ENCODE measurements around the gene KRT24.

Gene KRT24

DNA sequence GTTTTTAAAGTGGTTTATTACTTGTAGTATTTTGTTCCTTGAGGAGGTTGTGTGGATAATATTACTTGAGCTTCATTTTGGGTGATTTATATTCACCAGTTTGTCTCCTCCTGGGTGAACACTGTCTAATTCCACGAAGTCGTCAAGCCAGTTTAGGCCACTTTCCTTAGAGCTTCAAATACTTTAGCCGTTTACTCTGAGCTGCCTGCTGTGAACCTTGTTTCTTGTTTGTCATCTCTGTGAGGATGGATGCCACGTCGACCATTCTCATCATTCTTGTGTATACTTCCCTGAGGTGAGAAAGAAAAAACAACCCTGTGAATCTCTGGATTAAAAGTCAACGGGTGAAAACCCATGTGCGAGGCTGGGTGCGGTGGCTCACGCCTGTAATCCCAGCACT lies 9.0 kb downstream of the KRT24 start:
- DNase-seq (ENCODE audit: low read depth) = no peak

DNA sequence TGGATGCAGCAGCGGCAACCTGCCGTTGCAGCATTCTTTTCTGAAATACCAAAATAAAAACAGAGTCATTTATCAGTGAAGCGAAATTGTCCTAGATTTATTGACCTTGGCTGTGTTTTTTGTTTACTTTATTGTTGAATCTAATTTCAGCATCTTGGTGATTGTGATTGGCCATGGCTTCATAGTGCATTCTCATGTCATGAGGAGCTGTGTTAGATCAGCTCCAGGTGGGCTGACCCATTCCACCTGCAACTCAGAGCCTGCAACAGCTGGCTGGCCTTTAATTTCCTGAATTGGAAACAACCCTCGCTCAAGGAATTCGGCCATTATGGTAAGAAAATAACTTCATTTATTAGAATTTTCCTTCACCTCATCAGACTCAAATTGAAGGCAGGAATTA lies 16.4 kb downstream of the KRT24 start:
- no peak for DNase-seq (ENCODE audit: low read depth)

DNA sequence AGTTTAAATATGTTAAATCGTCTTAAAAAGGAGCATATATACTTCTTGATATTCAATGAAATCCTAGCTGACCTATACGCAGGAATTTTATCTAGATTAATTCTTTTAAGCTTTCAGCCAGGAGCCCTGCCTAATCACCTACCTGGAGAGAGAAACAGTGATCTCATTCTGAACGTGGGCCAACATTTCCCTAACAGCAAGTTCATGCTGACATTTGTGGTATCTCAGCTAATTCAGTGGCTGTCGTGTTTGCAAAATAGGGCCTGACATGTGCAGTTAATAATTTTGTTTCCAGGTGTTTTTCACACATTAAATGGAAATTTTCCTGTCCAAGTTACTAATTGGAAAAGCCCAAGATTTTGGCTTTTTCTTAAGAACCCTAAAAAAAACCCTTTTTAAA lies 17.4 kb downstream of the KRT24 start:
- no peak for DNase-seq (ENCODE audit: low read depth)

DNA sequence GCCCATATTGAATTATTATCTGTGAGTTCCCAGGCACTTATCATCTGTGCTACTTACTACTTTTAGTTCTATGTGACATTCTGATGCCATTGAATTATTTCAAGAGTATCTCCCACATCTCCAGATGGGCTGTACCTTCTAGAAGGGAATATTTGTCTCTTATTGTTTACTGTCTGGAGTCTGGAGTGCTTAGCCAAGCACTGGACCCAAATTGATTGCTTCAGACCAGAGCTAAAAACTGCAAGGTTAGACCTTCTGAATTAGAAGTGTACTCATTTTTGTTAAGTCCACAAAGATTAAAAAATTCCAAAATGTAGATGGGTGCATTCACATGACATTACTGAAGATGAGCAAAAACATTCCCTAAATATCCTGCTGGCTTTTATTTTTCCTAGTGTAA lies 22.6 kb downstream of the KRT24 start:
- no peak for DNase-seq (ENCODE audit: low read depth)

DNA sequence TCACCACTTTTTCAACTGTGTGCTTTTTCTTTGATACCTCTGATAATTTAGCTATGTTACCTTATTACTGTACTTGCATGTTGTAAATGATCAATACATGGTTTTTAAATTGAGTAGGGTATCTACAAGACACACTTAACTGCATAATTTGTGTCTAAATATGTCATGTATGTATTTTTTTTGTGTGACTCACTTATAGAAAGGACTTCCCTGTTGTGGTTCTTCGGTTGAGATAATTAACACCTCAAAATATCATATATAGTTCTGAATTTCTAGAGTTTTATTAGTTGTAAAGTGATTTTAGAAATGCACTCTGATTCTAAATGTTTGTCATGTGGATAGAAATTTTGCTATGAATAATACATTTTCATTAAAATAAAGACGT lies 24.0 kb downstream of the KRT24 start:
- no peak for DNase-seq (ENCODE audit: low read depth)

GRCh38 chr17:40678902-40679522 lies 24.5 kb downstream of the KRT24 start:
- DNase-seq (ENCODE audit: low read depth) = no peak

- no peak for DNase-seq (ENCODE audit: low read depth)
Observed at GRCh38 chr17:40675905-40676304, 27.6 kb downstream of the KRT24 start.

- no peak for DNase-seq (ENCODE audit: low read depth)
Observed at GRCh38 chr17:40672654-40673053, 30.9 kb downstream of the KRT24 start.

DNA sequence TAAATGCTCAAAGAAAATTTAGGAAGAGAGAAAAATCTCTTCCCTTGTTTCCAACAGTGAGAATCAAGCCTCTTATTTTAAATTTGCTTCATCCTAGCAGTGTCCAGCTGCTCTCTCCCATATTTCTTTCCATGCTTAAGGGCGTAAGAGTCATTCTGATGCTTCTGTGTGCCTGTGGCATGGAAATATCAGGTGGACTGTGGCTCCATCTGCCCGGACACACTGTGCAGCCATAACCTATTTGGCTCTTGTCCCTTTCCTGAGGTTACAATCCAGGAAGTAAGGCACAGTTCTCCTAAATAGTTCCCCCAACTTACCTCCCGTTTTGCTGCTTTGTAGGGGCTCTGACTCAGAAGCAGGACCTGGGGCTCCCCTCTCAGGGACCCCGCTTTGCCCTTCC lies 32.3 kb downstream of the KRT24 start:
- no peak for DNase-seq (ENCODE audit: low read depth)

DNA sequence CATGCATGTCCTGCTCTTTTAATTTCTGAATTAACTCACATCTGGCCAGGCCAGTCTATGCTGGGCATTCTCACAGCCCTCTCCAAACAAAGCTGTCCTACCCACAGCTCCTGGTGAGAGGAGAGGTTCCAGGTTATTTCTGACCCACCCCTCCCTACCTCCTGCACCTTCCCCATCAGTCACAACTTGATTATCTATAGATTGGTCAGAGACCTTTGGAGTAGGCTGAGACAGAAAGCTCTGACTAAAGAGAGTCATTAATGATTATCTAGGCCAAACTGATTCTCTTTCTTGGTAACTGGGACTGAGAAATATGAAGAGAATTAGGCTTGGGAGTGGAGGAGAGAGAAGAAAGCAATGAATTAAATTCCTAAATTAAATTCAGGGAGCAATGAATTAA lies 37.2 kb downstream of the KRT24 start:
- no peak for DNase-seq (ENCODE audit: low read depth)

- DNase-seq (ENCODE audit: low read depth) = no peak
Observed at GRCh38 chr17:40664582-40665333, 38.8 kb downstream of the KRT24 start, which contains the start of gene KRT222. Gene KRT222, minus strand, starts transcription at chr17:40665177. Its CDS starts 78 bp downstream, at chr17:40665099.

DNA sequence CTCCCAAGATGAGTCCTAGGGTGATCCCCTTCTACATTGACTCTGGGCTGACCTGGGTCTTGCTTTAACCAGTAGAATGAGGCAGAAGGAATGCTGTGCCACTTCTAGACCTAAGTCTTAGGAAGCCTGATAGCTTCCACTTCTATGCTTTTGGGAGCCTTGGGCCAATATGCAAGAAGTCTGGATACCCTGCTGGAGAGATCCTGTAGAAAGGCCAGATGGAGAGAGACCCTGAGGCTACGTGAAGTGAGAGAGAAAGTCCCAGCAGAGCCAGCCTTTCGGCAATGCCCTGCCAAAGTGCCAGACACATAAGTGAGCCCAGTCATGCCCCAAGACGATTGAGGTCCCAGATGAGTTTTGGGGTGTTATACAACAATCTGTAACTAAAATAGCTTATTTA lies 40.3 kb downstream of the KRT24 start:
- DNase-seq (ENCODE audit: low read depth) = no peak

DNA sequence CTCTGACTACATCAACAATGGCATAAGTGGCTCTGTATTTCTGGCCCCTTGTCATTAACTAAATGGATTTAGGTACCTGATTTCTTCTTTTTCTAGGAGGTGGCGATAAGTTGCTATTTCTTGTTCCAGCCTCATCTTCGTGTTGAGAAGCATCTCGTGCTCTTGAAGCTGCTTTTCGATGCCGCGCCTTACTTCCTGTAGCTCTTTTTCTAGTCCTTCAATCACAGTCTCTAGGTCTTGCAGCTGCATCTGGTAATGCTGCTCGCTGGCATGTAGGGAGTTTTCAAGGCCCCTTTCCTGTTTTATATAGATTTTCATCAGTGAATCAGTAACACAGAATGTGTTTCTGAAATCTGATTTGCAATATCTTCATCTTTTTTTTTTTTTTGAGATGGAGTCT lies 43.6 kb downstream of the KRT24 start:
- DNase-seq (ENCODE audit: low read depth) = no peak

DNA sequence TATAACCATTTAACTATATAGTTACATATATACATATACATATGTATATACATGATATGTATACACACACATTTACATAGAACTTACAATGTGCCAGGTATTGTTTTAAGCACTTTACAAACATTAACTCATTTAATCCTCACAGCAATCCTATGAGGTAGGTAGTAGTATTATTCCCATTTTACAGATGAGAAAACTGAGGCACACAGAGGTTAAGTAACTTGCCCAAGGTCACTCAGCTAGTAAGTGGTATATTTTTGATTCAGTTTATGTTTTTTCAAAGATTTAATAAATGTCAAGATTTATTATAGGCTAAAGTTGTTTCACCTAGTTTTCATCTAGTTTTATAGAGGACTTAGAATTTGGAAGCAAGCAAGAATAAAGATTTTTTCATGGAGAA lies 45.2 kb downstream of the KRT24 start:
- no peak for DNase-seq (ENCODE audit: low read depth)

- no peak for DNase-seq (ENCODE audit: low read depth)
Observed at GRCh38 chr17:40651939-40652338, 51.6 kb downstream of the KRT24 start.

DNA sequence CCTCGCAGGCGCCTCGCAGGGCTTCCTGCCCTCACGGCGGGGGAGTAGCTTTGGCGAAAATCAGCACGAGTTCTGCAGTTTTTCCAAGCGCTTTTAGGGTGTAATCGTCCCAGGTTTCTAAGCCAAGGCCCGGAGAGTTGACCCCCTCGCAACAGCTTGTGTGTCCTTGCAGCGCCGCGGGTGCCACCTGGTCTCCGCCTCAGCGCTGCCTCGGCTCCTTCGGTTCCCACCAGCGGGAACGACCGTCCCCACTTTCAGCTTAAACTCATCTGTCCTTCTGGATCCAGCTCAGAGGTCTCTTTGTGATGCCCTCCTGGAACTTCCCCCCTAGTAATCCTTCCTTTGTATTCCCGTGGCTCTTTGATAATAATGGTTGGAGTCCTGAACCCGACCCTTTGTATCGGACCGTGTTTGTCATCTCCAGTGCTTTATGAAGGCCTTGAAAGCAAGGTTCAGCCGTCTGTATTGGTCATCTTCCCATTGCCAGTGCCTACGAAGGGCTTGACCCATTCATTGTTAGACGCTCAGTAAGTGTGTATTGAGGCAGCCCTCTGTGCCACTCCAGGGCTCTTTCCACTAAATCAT lies 55.1 kb downstream of the KRT24 start:
- no peak for DNase-seq (ENCODE audit: low read depth)
